SK-N-SH treated with all-trans-retinoic acid at 6 μM for 48 hours (cell line): Measurements from ENCODE around the gene CTNNA3.

Experiments used
- ARNTL ChIP-seq: fragments of 450-650 bp; formaldehyde crosslinking; IDR thresholded peaks from 2 replicates; pipeline ENCODE4 v1.5.0; 2020; ENCODE audit warnings: low read depth, mild to moderate bottlenecking, moderate library complexity, borderline replicate concordance
- CSDC2 ChIP-seq: fragments of 250-450 bp; sonication (Bioruptor Pico); IDR thresholded peaks from 2 replicates; pipeline ENCODE4 v1.5.0; 2020; ENCODE audit warnings: mild to moderate bottlenecking, moderate library complexity
- ESRRG ChIP-seq: fragments of 250-450 bp; sonication (Bioruptor Pico); IDR thresholded peaks from 2 replicates; pipeline ENCODE4 v1.6.1; 2021; ENCODE audit warnings: mild to moderate bottlenecking
- OSR1 ChIP-seq: fragments of 250-450 bp; sonication (Bioruptor Pico); IDR thresholded peaks from 2 replicates; pipeline ENCODE4 v1.8.0; 2022; ENCODE audit warnings: moderate library complexity, mild to moderate bottlenecking, inconsistent platforms
- PPARA ChIP-seq: fragments of 250-450 bp; sonication (Bioruptor Pico); IDR thresholded peaks from 2 replicates; pipeline ENCODE4 v1.5.0; 2020; ENCODE audit warnings: mild to moderate bottlenecking, borderline replicate concordance
- TOX ChIP-seq: fragments of 250-450 bp; sonication (Bioruptor Pico); IDR thresholded peaks from 2 replicates; pipeline ENCODE4 v1.8.0; 2021; ENCODE audit warnings: mild to moderate bottlenecking, moderate library complexity, borderline replicate concordance
- ZFP3 ChIP-seq: fragments of 250-450 bp; sonication (Bioruptor Pico); IDR thresholded peaks from 2 replicates; pipeline ENCODE4 v1.5.0; 2020; ENCODE audit warnings: mild to moderate bottlenecking, moderate library complexity
- ZNF8 ChIP-seq: fragments of 450-650 bp; formaldehyde crosslinking; IDR thresholded peaks from 2 replicates; pipeline ENCODE4 v1.5.0; 2020; ENCODE audit warnings: mild to moderate bottlenecking, moderate library complexity

DNA sequence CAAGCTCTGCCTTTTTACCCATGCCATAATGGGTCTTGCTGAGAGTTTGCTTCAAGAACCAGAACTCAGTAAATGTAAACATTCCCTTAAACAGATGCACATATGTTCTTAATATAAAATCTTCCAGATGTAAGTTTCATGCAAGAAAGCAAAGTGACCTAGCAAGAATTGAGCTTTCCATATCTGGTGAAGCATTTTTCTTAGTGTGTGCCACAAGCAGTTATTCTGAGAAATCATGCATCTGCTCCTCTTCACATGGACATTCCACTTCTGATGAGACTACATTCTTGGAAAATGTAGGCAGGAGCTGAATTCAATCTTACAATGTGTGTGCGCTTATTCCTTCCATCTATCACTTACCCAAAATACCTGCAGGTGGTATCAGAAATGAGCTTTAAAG is 997.9 kb downstream of the CTNNA3 start:
- TF ChIP-seq PPARA (CRISPR knock-in tag) (no peak), TOX (CRISPR knock-in tag) (no peak), OSR1 (no peak), ZNF8 (CRISPR knock-in tag) (no peak), ARNTL (CRISPR knock-in tag) (no peak), ZFP3 (CRISPR knock-in tag) (no peak), ESRRG (CRISPR knock-in tag) (no peak), CSDC2 (CRISPR knock-in tag) (no peak)
